Measurements from ENCODE around the gene PEX11B. TPM values are rescaled to one million over a fixed set of nuclear protein-coding genes. Genes with fewer than 3 reads are reported as not detected.

Gene PEX11B
- total RNA-seq, 1 donor from 2014 or later = 27.1 TPM

- no peak for DNase-seq (ENCODE audit: low read depth)
Measured at GRCh38 chr1:145912128-145912641, 6.3 kb downstream of the PEX11B start.

- DNase-seq (ENCODE audit: low read depth) = peak; percentile 52
Measured at GRCh38 chr1:145908653-145909052, 9.9 kb downstream of the PEX11B start.

- DNase-seq (ENCODE audit: low read depth) = no peak
Measured at GRCh38 chr1:145906954-145907753, 11.4 kb downstream of the PEX11B start.

GRCh38 chr1:145901312-145902021, 17.1 kb downstream of the PEX11B start:
- DNase-seq (ENCODE audit: low read depth) = no peak

GRCh38 chr1:145898756-145899155, 19.8 kb downstream of the PEX11B start:
- DNase-seq (ENCODE audit: low read depth) = no peak

- DNase-seq (ENCODE audit: low read depth) = no peak
Measured at GRCh38 chr1:145897969-145898368, 20.5 kb downstream of the PEX11B start.

GRCh38 chr1:145895471-145895870, 23.0 kb downstream of the PEX11B start:
- no peak for DNase-seq (ENCODE audit: low read depth)

GRCh38 chr1:145893306-145894055, 25.0 kb downstream of the PEX11B start:
- DNase-seq (ENCODE audit: low read depth) = no peak

- DNase-seq (ENCODE audit: low read depth) = peak; percentile 67
Measured at GRCh38 chr1:145892486-145893087, 25.9 kb downstream of the PEX11B start.

GRCh38 chr1:145891587-145892485, 26.7 kb downstream of the PEX11B start:
- peak; percentile 99 for DNase-seq (ENCODE audit: low read depth)

- peak; percentile 83 for DNase-seq (ENCODE audit: low read depth)
Measured at GRCh38 chr1:145891143-145891542, 27.4 kb downstream of the PEX11B start.

- DNase-seq (ENCODE audit: low read depth) = no peak
Measured at GRCh38 chr1:145889722-145890121, 28.8 kb downstream of the PEX11B start.

GRCh38 chr1:145887631-145888030, 30.9 kb downstream of the PEX11B start:
- peak; percentile 20 for DNase-seq (ENCODE audit: low read depth)

- DNase-seq (ENCODE audit: low read depth) = no peak
Measured at GRCh38 chr1:145886816-145887215, 31.7 kb downstream of the PEX11B start.

GRCh38 chr1:145886390-145886789, 32.1 kb downstream of the PEX11B start:
- no peak for DNase-seq (ENCODE audit: low read depth)

- peak; percentile 83 for DNase-seq (ENCODE audit: low read depth)
Measured at GRCh38 chr1:145885738-145886287, 32.7 kb downstream of the PEX11B start, which contains the start of gene ANKRD35. Gene ANKRD35, minus strand, starts transcription at chr1:145885866. Its CDS starts 108 bp downstream, at chr1:145885758.

GRCh38 chr1:145884675-145885074, 33.8 kb downstream of the PEX11B start:
- DNase-seq (ENCODE audit: low read depth) = no peak

- no peak for DNase-seq (ENCODE audit: low read depth)
Measured at GRCh38 chr1:145879775-145880174, 38.7 kb downstream of the PEX11B start.

- no peak for DNase-seq (ENCODE audit: low read depth)
Measured at GRCh38 chr1:145878724-145879123, 39.8 kb downstream of the PEX11B start.

Data from myocyte (in vitro differentiated cells).